PFSK-1 (cell line): ENCODE measurements around the gene CEP112.

Experiments used
- FOXP2 ChIP-seq: optimal IDR thresholded peaks from 2 replicates; pipeline ENCODE3; 2011; ENCODE audit warnings: borderline replicate concordance, control low read depth, inconsistent platforms; ENCODE audit not compliant: insufficient read depth; ENCODE audit errors: extremely low read length, extremely low read depth
- POLR2AphosphoS5 ChIP-seq: IDR thresholded peaks from 2 replicates; pipeline ENCODE4 v1.6.1; 2012; ENCODE audit warnings: low read depth, mild to moderate bottlenecking, control low read depth, low read length, moderate library complexity
- SIN3A ChIP-seq: IDR thresholded peaks from 2 replicates; pipeline ENCODE4 v1.6.1; 2012; ENCODE audit warnings: mild to moderate bottlenecking, low read length, moderate library complexity, borderline replicate concordance; ENCODE audit not compliant: insufficient read depth
- TAF1 ChIP-seq: IDR thresholded peaks from 2 replicates; pipeline ENCODE4 v1.6.1; 2012; ENCODE audit warnings: low read length, control low read depth, borderline replicate concordance; ENCODE audit not compliant: insufficient read depth
- TF ChIP-seq, protein P1 (sequence below), 2 experiments: IDR thresholded peaks; 2 replicates each; pipeline versions ENCODE4 v1.6.1 to v1.8.0; 2011 to 2012; ENCODE audit warnings: low read depth in 2 of 2, low read length in 2 of 2, control low read depth in 1 of 2, inconsistent platforms in 1 of 2, mild to moderate bottlenecking in 1 of 2, moderate library complexity in 1 of 2; ENCODE audit not compliant: insufficient read depth in 1 of 2

The CEP112 gene

DNA sequence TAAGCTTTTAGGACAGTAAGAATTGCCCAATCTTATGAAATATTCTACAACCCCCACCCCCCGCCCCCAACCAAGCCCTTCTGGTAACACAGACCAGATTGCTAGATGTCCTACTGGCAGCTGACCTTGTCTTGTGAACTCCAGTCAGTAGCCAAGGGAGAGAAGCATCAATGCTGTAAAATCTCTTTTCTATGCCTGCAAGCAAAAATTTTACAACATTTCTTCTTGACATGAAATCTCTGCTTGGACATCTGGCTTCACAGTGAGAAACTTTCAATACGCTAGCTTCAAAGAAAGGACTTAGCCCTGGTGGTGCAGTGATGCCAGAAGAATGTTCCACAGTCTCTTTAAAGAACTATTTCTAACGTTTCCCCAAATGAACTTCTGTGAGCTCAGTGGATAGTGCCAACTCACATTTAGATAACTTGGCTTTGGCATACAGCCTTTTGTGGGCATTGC, 461.2 kb downstream of the CEP112 start:
- TF ChIP-seq POLR2AphosphoS5 (no peak), TAF1 (no peak), FOXP2 (no peak), SIN3A (no peak)
- TF ChIP-seq, protein P1, sequence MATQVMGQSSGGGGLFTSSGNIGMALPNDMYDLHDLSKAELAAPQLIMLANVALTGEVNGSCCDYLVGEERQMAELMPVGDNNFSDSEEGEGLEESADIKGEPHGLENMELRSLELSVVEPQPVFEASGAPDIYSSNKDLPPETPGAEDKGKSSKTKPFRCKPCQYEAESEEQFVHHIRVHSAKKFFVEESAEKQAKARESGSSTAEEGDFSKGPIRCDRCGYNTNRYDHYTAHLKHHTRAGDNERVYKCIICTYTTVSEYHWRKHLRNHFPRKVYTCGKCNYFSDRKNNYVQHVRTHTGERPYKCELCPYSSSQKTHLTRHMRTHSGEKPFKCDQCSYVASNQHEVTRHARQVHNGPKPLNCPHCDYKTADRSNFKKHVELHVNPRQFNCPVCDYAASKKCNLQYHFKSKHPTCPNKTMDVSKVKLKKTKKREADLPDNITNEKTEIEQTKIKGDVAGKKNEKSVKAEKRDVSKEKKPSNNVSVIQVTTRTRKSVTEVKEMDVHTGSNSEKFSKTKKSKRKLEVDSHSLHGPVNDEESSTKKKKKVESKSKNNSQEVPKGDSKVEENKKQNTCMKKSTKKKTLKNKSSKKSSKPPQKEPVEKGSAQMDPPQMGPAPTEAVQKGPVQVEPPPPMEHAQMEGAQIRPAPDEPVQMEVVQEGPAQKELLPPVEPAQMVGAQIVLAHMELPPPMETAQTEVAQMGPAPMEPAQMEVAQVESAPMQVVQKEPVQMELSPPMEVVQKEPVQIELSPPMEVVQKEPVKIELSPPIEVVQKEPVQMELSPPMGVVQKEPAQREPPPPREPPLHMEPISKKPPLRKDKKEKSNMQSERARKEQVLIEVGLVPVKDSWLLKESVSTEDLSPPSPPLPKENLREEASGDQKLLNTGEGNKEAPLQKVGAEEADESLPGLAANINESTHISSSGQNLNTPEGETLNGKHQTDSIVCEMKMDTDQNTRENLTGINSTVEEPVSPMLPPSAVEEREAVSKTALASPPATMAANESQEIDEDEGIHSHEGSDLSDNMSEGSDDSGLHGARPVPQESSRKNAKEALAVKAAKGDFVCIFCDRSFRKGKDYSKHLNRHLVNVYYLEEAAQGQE (IDR thresholded peaks at IDR 0.05; ENCODE audit: insufficient read depth in 1 of 2, low read depth in 2 of 2, low read length in 2 of 2), result no peak

DNA sequence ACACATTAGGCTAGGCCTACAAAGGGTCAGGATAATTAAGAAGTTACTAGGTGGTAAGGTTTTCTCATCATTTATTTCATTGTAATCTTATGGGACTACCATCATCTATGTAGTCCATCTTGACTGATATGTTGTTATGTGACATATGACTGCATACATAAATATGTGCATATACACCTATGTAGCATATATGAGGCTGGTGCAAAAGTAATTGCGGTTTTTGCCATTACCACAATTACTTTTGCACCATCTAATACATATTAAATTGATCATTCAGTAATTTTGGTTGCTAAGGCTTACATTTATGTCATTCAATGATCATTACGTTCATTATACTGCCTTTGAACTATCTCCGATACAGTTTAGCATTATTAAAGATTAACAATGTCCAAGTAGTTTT, 462.7 kb downstream of the CEP112 start:
- TF ChIP-seq POLR2AphosphoS5 (no peak), FOXP2 (no peak), SIN3A (no peak), TAF1 (no peak)
- TF ChIP-seq, protein P1 (IDR thresholded peaks at IDR 0.05; ENCODE audit: insufficient read depth in 1 of 2, low read depth in 2 of 2, low read length in 2 of 2), result no peak

DNA sequence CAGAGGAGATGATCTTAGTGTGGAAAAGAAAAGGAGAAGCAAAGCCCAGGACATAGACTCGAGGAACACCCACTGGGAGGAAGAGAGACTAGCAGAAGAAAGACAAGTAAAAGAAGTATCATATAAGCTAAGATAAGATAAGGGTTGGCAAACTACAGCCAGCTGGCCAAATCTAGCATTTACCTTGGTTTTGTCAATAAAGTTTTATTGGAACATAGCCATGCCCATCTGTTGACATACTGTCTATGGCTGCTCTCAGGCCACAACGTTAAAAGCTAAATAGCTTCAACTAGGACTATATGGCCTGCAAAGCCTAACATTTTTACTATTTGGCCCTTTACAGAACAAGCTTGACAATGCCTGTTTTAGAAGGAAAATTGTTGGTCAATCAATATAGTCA, 464.1 kb downstream of the CEP112 start:
- TF ChIP-seq, protein P1 (IDR thresholded peaks at IDR 0.05; ENCODE audit: insufficient read depth in 1 of 2, low read depth in 2 of 2, low read length in 2 of 2), result no peak
- TF ChIP-seq POLR2AphosphoS5 (no peak), SIN3A (no peak), FOXP2 (no peak), TAF1 (no peak)

DNA sequence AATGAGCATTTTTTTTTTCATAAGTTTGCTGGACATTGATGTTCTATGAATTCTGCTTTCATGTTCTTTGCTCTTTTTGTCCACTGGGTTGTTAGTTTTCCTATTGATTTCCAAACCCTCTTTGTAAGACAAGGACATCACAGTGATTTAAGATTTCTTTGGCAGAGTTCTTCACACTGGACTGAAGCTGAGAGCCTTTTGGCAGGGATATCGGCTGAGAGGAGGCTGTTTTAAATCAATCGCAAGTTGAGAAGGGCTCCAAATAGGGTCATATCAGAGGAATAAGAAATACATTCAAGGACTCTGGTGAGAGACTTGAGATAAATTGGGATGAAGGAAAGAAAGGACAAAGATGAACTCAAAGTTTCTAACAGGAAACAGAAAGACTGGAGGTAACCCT, 464.7 kb downstream of the CEP112 start:
- no peak for TF ChIP-seq TAF1
- no peak for TF ChIP-seq FOXP2
- TF ChIP-seq, protein P1 (IDR thresholded peaks at IDR 0.05; ENCODE audit: insufficient read depth in 1 of 2, low read depth in 2 of 2, low read length in 2 of 2), result no peak
- TF ChIP-seq POLR2AphosphoS5, result no peak
- no peak for TF ChIP-seq SIN3A
